ENCODE measurements around the gene IGFL3.
"Not testable (repeated sequence)": the region's sequence is repeated elsewhere in the genome, so short reads cannot be mapped to it uniquely, and the experiment has no call there.

The IGFL3 gene

GRCh38 chr19:46079576-46079975, 44.9 kb downstream of the IGFL3 start:
- H3K27me3 ChIP-seq (ENCODE audit: control insufficient read depth in 1 of 2, insufficient read depth in 2 of 2, low read length in 2 of 2), result peaks cover 27 to 30% of the 10 kb centered on the region in 2 donors
- peaks cover 0 to 7% of the 10 kb centered on the region in 2 donors for H3K4me1 ChIP-seq (ENCODE audit: control insufficient read depth in 1 of 2, insufficient read depth in 2 of 2, low read length in 2 of 2)
- H3K4me3 ChIP-seq (ENCODE audit: low read depth in 1 of 2, low read length in 2 of 2), result no peak overlapping the region
- H3K27ac ChIP-seq (ENCODE audit: low read depth, low read length), result no peak overlapping the region
- no peaks in the 10 kb centered on the region for H3K9me3 ChIP-seq (ENCODE audit: control insufficient read depth in 1 of 2, low read length in 2 of 2)
- H3K9ac ChIP-seq (ENCODE audit: low read depth in 1 of 2, low read length in 2 of 2), result no peak overlapping the region
- no peaks in the 10 kb centered on the region for H3K36me3 ChIP-seq (ENCODE audit: control insufficient read depth in 1 of 2, insufficient read depth in 2 of 2, low read length in 2 of 2)

- not testable (repeated sequence) for H3K4me1 ChIP-seq (ENCODE audit: control insufficient read depth in 1 of 2, insufficient read depth in 2 of 2, low read length in 2 of 2); H3K9me3 ChIP-seq (ENCODE audit: control insufficient read depth in 1 of 2, low read length in 2 of 2); H3K27ac ChIP-seq (ENCODE audit: low read depth, low read length); H3K36me3 ChIP-seq (ENCODE audit: control insufficient read depth in 1 of 2, insufficient read depth in 2 of 2, low read length in 2 of 2); H3K4me3 ChIP-seq (ENCODE audit: low read depth in 1 of 2, low read length in 2 of 2); H3K9ac ChIP-seq (ENCODE audit: low read depth in 1 of 2, low read length in 2 of 2)
- peaks cover 30 to 31% of the 10 kb centered on the region in 2 donors for H3K27me3 ChIP-seq (ENCODE audit: control insufficient read depth in 1 of 2, insufficient read depth in 2 of 2, low read length in 2 of 2)
Measured at GRCh38 chr19:46078573-46079332, 45.7 kb downstream of the IGFL3 start.

GRCh38 chr19:46077815-46078167, 46.7 kb downstream of the IGFL3 start:
- Histone ChIP-seq H3K9ac (ENCODE audit: low read depth in 1 of 2, low read length in 2 of 2) (no peak overlapping the region), H3K9me3 (ENCODE audit: control insufficient read depth in 1 of 2, low read length in 2 of 2) (no peaks in the 10 kb centered on the region), H3K4me1 (ENCODE audit: control insufficient read depth in 1 of 2, insufficient read depth in 2 of 2, low read length in 2 of 2) (peaks cover 0 to 7% of the 10 kb centered on the region in 2 donors), H3K4me3 (ENCODE audit: low read depth in 1 of 2, low read length in 2 of 2) (no peak overlapping the region), H3K36me3 (ENCODE audit: control insufficient read depth in 1 of 2, insufficient read depth in 2 of 2, low read length in 2 of 2) (no peaks in the 10 kb centered on the region), H3K27me3 (ENCODE audit: control insufficient read depth in 1 of 2, insufficient read depth in 2 of 2, low read length in 2 of 2) (peaks cover 30 to 33% of the 10 kb centered on the region in 2 donors), H3K27ac (ENCODE audit: low read depth, low read length) (no peak overlapping the region)

- H3K9ac ChIP-seq (ENCODE audit: low read depth in 1 of 2, low read length in 2 of 2), result no peak overlapping the region
Measured at GRCh38 chr19:46076951-46077814, 47.3 kb downstream of the IGFL3 start.

GRCh38 chr19:46076031-46076880, 48.2 kb downstream of the IGFL3 start:
- no peaks in the 10 kb centered on the region for H3K9me3 ChIP-seq (ENCODE audit: control insufficient read depth in 1 of 2, low read length in 2 of 2)
- no peaks in the 10 kb centered on the region for H3K36me3 ChIP-seq (ENCODE audit: control insufficient read depth in 1 of 2, insufficient read depth in 2 of 2, low read length in 2 of 2)
- H3K4me3 ChIP-seq (ENCODE audit: low read depth in 1 of 2, low read length in 2 of 2), result no peak overlapping the region
- no peak overlapping the region for H3K9ac ChIP-seq (ENCODE audit: low read depth in 1 of 2, low read length in 2 of 2)
- no peak overlapping the region for H3K27ac ChIP-seq (ENCODE audit: low read depth, low read length)
- peaks cover 0 to 7% of the 10 kb centered on the region in 2 donors for H3K4me1 ChIP-seq (ENCODE audit: control insufficient read depth in 1 of 2, insufficient read depth in 2 of 2, low read length in 2 of 2)
- H3K27me3 ChIP-seq (ENCODE audit: control insufficient read depth in 1 of 2, insufficient read depth in 2 of 2, low read length in 2 of 2), result peaks cover 25 to 39% of the 10 kb centered on the region in 2 donors

More at GRCh38 chr19:46076951-46077814, 47.3 kb downstream of the IGFL3 start:
- peaks cover 0 to 7% of the 10 kb centered on the region in 2 donors for H3K4me1 ChIP-seq (ENCODE audit: control insufficient read depth in 1 of 2, insufficient read depth in 2 of 2, low read length in 2 of 2)
- H3K27ac ChIP-seq (ENCODE audit: low read depth, low read length), result no peak overlapping the region
- peak overlapping the region; percentile 38 to 45 for H3K4me3 ChIP-seq (ENCODE audit: low read depth in 1 of 2, low read length in 2 of 2)
- H3K36me3 ChIP-seq (ENCODE audit: control insufficient read depth in 1 of 2, insufficient read depth in 2 of 2, low read length in 2 of 2), result no peaks in the 10 kb centered on the region
- peaks cover 30 to 34% of the 10 kb centered on the region in 2 donors for H3K27me3 ChIP-seq (ENCODE audit: control insufficient read depth in 1 of 2, insufficient read depth in 2 of 2, low read length in 2 of 2)
- H3K9me3 ChIP-seq (ENCODE audit: control insufficient read depth in 1 of 2, low read length in 2 of 2), result no peaks in the 10 kb centered on the region

- Histone ChIP-seq H3K9me3 (ENCODE audit: control insufficient read depth in 1 of 2, low read length in 2 of 2) (no peaks in the 10 kb centered on the region), H3K36me3 (ENCODE audit: control insufficient read depth in 1 of 2, insufficient read depth in 2 of 2, low read length in 2 of 2) (no peaks in the 10 kb centered on the region), H3K27me3 (ENCODE audit: control insufficient read depth in 1 of 2, insufficient read depth in 2 of 2, low read length in 2 of 2) (peaks cover 24 to 37% of the 10 kb centered on the region in 2 donors), H3K4me3 (ENCODE audit: low read depth in 1 of 2, low read length in 2 of 2) (no peak overlapping the region), H3K4me1 (ENCODE audit: control insufficient read depth in 1 of 2, insufficient read depth in 2 of 2, low read length in 2 of 2) (peaks cover 8 to 12% of the 10 kb centered on the region in 2 donors), H3K27ac (ENCODE audit: low read depth, low read length) (no peak overlapping the region), H3K9ac (ENCODE audit: low read depth in 1 of 2, low read length in 2 of 2) (no peak overlapping the region)
Measured at GRCh38 chr19:46073268-46073922, 51.1 kb downstream of the IGFL3 start.

Data from duodenal mucosa (tissue), 2 donors.